ENCODE measurements around the gene TRIAP1. TPM values are rescaled to one million over a fixed set of nuclear protein-coding genes. Genes with fewer than 3 reads are reported as not detected.

TRIAP1 gene
- total and polyA plus RNA-seq, 2 experiments from 2014 or later, result 43.8 to 53.9 TPM

DNA sequence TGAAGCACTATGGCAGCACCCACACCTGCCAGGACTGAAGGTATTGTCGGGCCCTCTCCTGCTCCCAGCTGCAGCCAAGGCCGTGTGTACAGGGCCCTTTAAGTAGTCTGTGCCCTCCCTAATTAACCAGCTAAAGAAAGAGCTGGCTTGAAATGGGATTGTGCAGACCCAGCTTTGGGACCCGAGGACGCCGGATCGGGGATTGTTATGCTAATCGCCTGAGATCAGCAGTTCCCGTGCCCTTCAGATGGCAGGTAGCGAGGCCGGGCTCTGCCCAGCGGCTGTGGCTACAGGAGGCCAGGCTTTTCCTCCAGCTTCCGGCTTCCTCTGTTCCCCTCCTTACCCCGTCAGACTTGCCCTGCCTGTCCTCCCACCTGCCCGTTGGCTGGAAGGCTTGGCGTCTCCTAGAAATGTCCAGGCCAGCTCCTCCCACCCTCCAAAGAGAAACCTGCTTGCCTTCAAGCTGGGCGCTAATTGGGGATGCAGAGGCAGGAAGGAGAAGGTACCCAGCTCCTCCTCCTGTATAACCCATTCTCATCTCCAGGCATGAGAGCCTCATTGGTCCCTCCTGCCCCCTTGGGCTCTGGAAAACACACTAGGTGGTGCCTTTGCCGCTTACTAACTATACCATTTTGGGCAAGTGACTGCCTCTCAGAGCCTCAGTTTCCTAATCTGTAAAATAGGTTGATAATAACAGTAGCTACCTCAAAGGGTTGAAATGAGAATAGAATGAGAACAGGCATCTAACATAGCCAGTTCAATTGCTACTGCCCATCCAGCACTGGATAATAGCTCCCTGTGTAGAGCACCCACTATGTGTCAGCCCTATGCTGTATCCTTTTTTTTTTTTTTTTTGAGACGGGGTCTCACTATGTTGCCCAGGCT lies 51.5 kb downstream of the TRIAP1 start:
- H3K27me3 ChIP-seq, result no peaks in the 10 kb centered on the region
- DNase-seq (ENCODE audit: low spot score), result peak; percentile 56
- no peaks in the 10 kb centered on the region for H3K9me2 ChIP-seq (replicated peaks; ENCODE audit: insufficient read depth)
- no peaks in the 10 kb centered on the region for H3K4me1 ChIP-seq (ENCODE audit: insufficient read depth)
- WGBS (ENCODE audit: low lambda C conversion rate, missing lambda C conversion rate), result 32% methylated on average over 18 of the region's 18 CpGs
- H3K79me2 ChIP-seq, result no peaks in the 10 kb centered on the region
- no peaks in the 10 kb centered on the region for H4K20me1 ChIP-seq (ENCODE audit: insufficient read depth, poor library complexity, severe bottlenecking)
- no peaks in the 10 kb centered on the region for H3K9me3 ChIP-seq (ENCODE audit: low read depth)
- H3K27ac ChIP-seq, result peak overlapping the region; percentile 53
- H2AFZ ChIP-seq, result peak overlapping the region; percentile 56
- TF ChIP-seq EZH2 (IDR thresholded peaks at IDR 0.05; ENCODE audit: borderline replicate concordance) (no peak), EZH2phosphoT487 (IDR thresholded peaks at IDR 0.05; ENCODE audit: low read depth, severe bottlenecking, unreplicated experiment) (no peak)
- TF ChIP-seq, protein P1, sequence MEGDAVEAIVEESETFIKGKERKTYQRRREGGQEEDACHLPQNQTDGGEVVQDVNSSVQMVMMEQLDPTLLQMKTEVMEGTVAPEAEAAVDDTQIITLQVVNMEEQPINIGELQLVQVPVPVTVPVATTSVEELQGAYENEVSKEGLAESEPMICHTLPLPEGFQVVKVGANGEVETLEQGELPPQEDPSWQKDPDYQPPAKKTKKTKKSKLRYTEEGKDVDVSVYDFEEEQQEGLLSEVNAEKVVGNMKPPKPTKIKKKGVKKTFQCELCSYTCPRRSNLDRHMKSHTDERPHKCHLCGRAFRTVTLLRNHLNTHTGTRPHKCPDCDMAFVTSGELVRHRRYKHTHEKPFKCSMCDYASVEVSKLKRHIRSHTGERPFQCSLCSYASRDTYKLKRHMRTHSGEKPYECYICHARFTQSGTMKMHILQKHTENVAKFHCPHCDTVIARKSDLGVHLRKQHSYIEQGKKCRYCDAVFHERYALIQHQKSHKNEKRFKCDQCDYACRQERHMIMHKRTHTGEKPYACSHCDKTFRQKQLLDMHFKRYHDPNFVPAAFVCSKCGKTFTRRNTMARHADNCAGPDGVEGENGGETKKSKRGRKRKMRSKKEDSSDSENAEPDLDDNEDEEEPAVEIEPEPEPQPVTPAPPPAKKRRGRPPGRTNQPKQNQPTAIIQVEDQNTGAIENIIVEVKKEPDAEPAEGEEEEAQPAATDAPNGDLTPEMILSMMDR (IDR thresholded peaks at IDR 0.05; ENCODE audit: poor library complexity), result no peak
- no peak overlapping the region for H3K4me3 ChIP-seq
- H3K4me2 ChIP-seq, result peak overlapping the region; percentile 53
- no peaks in the 10 kb centered on the region for H3K36me3 ChIP-seq (replicated peaks; ENCODE audit: insufficient read depth, low read depth)

Other genes starting within 250 kb of the TRIAP1 start
- gene RPLP0, start 245.3 kb downstream of the TRIAP1 start, total RNA-seq, result 3,730 and 3,982 TPM in 2 replicates
- gene RPLP0, start 245.3 kb downstream of the TRIAP1 start, polyA plus RNA-seq, result 775 and 798 TPM in 2 replicates
- 26.7 and 30.4 TPM in 2 replicates for gene PXN, start 180.7 kb downstream of the TRIAP1 start, total RNA-seq
- 61.7 and 69.3 TPM in 2 replicates for gene PXN, start 180.7 kb downstream of the TRIAP1 start, polyA plus RNA-seq
- gene RNU4-2, start 154.5 kb downstream of the TRIAP1 start, total RNA-seq, result under 0.01 TPM in 2 replicates
- not detected in 2 replicates for gene RNU4-2, start 154.5 kb downstream of the TRIAP1 start, polyA plus RNA-seq
- gene RNU4-1, start 153.1 kb downstream of the TRIAP1 start, total RNA-seq, result under 0.01 TPM in 2 replicates
- not detected in 2 replicates for gene RNU4-1, start 153.1 kb downstream of the TRIAP1 start, polyA plus RNA-seq
- gene SIRT4, start 144.1 kb downstream of the TRIAP1 start, total RNA-seq, result 3.9 and 7.7 TPM in 2 replicates
- 3.0 and 5.5 TPM in 2 replicates for gene SIRT4, start 144.1 kb downstream of the TRIAP1 start, polyA plus RNA-seq
- 8.5 and 24.9 TPM in 2 replicates for gene PLA2G1B, start 118.6 kb downstream of the TRIAP1 start, total RNA-seq
- gene PLA2G1B, start 118.6 kb downstream of the TRIAP1 start, polyA plus RNA-seq, result 14.7 and 18.8 TPM in 2 replicates
- gene MSI1, start 77.2 kb downstream of the TRIAP1 start, total RNA-seq, result 2.2 and 9.3 TPM in 2 replicates
- 4.4 and 5.6 TPM in 2 replicates for gene MSI1, start 77.2 kb downstream of the TRIAP1 start, polyA plus RNA-seq
- 522 and 581 TPM in 2 replicates for gene COX6A1, start 8.3 kb downstream of the TRIAP1 start, total RNA-seq
- 964 and 1,059 TPM in 2 replicates for gene COX6A1, start 8.3 kb downstream of the TRIAP1 start, polyA plus RNA-seq
- 35.0 and 36.2 TPM in 2 replicates for gene GATC, start 60 bp upstream of the TRIAP1 start, total RNA-seq
- 19.0 and 26.0 TPM in 2 replicates for gene GATC, start 60 bp upstream of the TRIAP1 start, polyA plus RNA-seq
- gene SRSF9, start 23.4 kb upstream of the TRIAP1 start, total RNA-seq, result 157 and 166 TPM in 2 replicates
- 263 and 312 TPM in 2 replicates for gene SRSF9, start 23.4 kb upstream of the TRIAP1 start, polyA plus RNA-seq
- gene DYNLL1, start 49.7 kb upstream of the TRIAP1 start, total RNA-seq, result 383 and 418 TPM in 2 replicates
- 630 and 641 TPM in 2 replicates for gene DYNLL1, start 49.7 kb upstream of the TRIAP1 start, polyA plus RNA-seq
- 37.0 and 41.0 TPM in 2 replicates for gene COQ5, start 82.8 kb upstream of the TRIAP1 start, total RNA-seq
- gene COQ5, start 82.8 kb upstream of the TRIAP1 start, polyA plus RNA-seq, result 38.7 and 40.7 TPM in 2 replicates
- gene RNF10, start 88.0 kb upstream of the TRIAP1 start, total RNA-seq, result 48.5 and 83.9 TPM in 2 replicates
- 128 and 142 TPM in 2 replicates for gene RNF10, start 88.0 kb upstream of the TRIAP1 start, polyA plus RNA-seq
- gene POP5, start 135.0 kb upstream of the TRIAP1 start, total RNA-seq, result 29.3 and 34.0 TPM in 2 replicates
- 51.1 and 54.0 TPM in 2 replicates for gene POP5, start 135.0 kb upstream of the TRIAP1 start, polyA plus RNA-seq
- 1.5 TPM in 1 of 2 replicates, not detected in the other for gene CABP1, start 194.2 kb upstream of the TRIAP1 start, total RNA-seq
- 0.74 TPM in 1 of 2 replicates, not detected in the other for gene CABP1, start 194.2 kb upstream of the TRIAP1 start, polyA plus RNA-seq
- gene MLEC, start 240.8 kb upstream of the TRIAP1 start, total RNA-seq, result 132 and 135 TPM in 2 replicates
- gene MLEC, start 240.8 kb upstream of the TRIAP1 start, polyA plus RNA-seq, result 210 and 227 TPM in 2 replicates